IgD-negative memory B cell (primary cell): ENCODE data around the gene ZNF48. TPM values are rescaled to one million over a fixed set of nuclear protein-coding genes. Genes with fewer than 3 reads are reported as not detected.

Experiments
- H3K27ac Mint-ChIP-seq, 3 donors: one replicate each; pipeline ENCODE4 v1.8.0; 2020 to 2022; ENCODE audit warnings: mild to moderate bottlenecking in 3 of 3, mixed read lengths in 3 of 3, moderate library complexity in 1 of 3
- H3K27me3 Mint-ChIP-seq: one replicate; pipeline ENCODE4 v1.8.0; 2021; ENCODE audit warnings: mixed read lengths
- H3K36me3 Mint-ChIP-seq: one replicate; pipeline ENCODE4 v1.8.0; 2020; ENCODE audit warnings: mild to moderate bottlenecking, mixed read lengths
- H3K4me1 Mint-ChIP-seq, 3 donors: one replicate each; pipeline ENCODE4 v1.8.0; 2020 to 2022; ENCODE audit warnings: mixed read lengths in 3 of 3, mild to moderate bottlenecking in 1 of 3
- H3K4me3 Mint-ChIP-seq, 4 donors: one replicate each; pipeline ENCODE4 v1.8.0; 2020 to 2022; ENCODE audit warnings: mild to moderate bottlenecking in 4 of 4, mixed read lengths in 4 of 4, moderate library complexity in 3 of 4
- H3K9me3 Mint-ChIP-seq, 3 donors: one replicate each; pipeline ENCODE4 v1.8.0; 2020 to 2021; ENCODE audit warnings: mixed read lengths in 3 of 3, mild to moderate bottlenecking in 1 of 3
- polyA plus RNA-seq: library from polyadenylated mRNA; unstranded; fragments of 300-500 nt; fragmentation: Illumina TruSeq; gene quantifications from one replicate; pipeline ENCODE4 v1.2.3, GENCODE V29; 2021

The ZNF48 gene
- polyA plus RNA-seq, 1 donor from 2014 or later = 9.7 TPM

- Mint-ChIP-seq H3K4me1 (peaks cover 22 to 32% (median 26%) of the 10 kb centered on the region in 3 donors), H3K27me3 (no peaks in the 10 kb centered on the region), H3K36me3 (peaks cover 12% of the 10 kb centered on the region), H3K9me3 (peaks cover 0 to 2% (median 0%) of the 10 kb centered on the region in 3 donors), H3K4me3 (peak overlapping the region; percentile 89 to 99 (median 95)), H3K27ac (no peak overlapping the region)
Observed at GRCh38 chr16:30445149-30445407, 49.9 kb downstream of the ZNF48 start.

GRCh38 chr16:30445408-30446202 is 50.4 kb downstream of the ZNF48 start, which contains the start of gene SEPHS2:
TSS of gene SEPHS2 (minus strand) at chr16:30445874. CDS start at chr16:30445727, 147 bp downstream.
- H3K4me3 Mint-ChIP-seq = peak within 1 kb of the TSS; percentile 94 to 99 (median 98)
- peak within 1 kb of the TSS; percentile 92 to 98 (median 97) for H3K27ac Mint-ChIP-seq
- no peaks in the 10 kb centered on the region for H3K27me3 Mint-ChIP-seq
- peaks cover 0 to 2% (median 0%) of the 10 kb centered on the region in 3 donors for H3K9me3 Mint-ChIP-seq
- peaks cover 12% of the 10 kb centered on the region for H3K36me3 Mint-ChIP-seq
- peaks cover 21 to 32% (median 23%) of the 10 kb centered on the region in 3 donors for H3K4me1 Mint-ChIP-seq

GRCh38 chr16:30446203-30446595 is 51.0 kb downstream of the ZNF48 start:
- Mint-ChIP-seq H3K36me3 (peaks cover 12% of the 10 kb centered on the region), H3K27me3 (no peaks in the 10 kb centered on the region), H3K27ac (peak overlapping the region; percentile 92 to 98 (median 97)), H3K4me3 (peak overlapping the region; percentile 94 to 99 (median 98)), H3K4me1 (peaks cover 24 to 37% (median 27%) of the 10 kb centered on the region in 3 donors), H3K9me3 (peaks cover 0 to 2% (median 0%) of the 10 kb centered on the region in 3 donors)

GRCh38 chr16:30447512-30448226 is 52.4 kb downstream of the ZNF48 start:
- H3K36me3 Mint-ChIP-seq = peaks cover 10% of the 10 kb centered on the region
- peaks cover 28 to 39% (median 35%) of the 10 kb centered on the region in 3 donors for H3K4me1 Mint-ChIP-seq
- H3K9me3 Mint-ChIP-seq = peaks cover 0 to 2% (median 0%) of the 10 kb centered on the region in 3 donors
- no peak overlapping the region for H3K27ac Mint-ChIP-seq
- no peaks in the 10 kb centered on the region for H3K27me3 Mint-ChIP-seq
- peak overlapping the region in 3 of 4 donors; percentile 44 to 96 (median 73) for H3K4me3 Mint-ChIP-seq

- Mint-ChIP-seq H3K36me3 (peaks cover 4% of the 10 kb centered on the region), H3K4me1 (peaks cover 18 to 29% (median 29%) of the 10 kb centered on the region in 3 donors), H3K27me3 (no peaks in the 10 kb centered on the region), H3K9me3 (no peaks in the 10 kb centered on the region), H3K27ac (no peak overlapping the region), H3K4me3 (no peak overlapping the region)
Observed at GRCh38 chr16:30449116-30449435, 53.9 kb downstream of the ZNF48 start.

Other genes with a start within 250 kb of the ZNF48 start
- gene CORO1A, start 211.8 kb upstream of the ZNF48 start, polyA plus RNA-seq = 1,353 TPM
- gene BOLA2B, start 201.8 kb upstream of the ZNF48 start, polyA plus RNA-seq = 264 TPM
- 83.5 TPM for gene SLX1A, start 201.5 kb upstream of the ZNF48 start, polyA plus RNA-seq
- 1.9 TPM for gene SULT1A3, start 196.2 kb upstream of the ZNF48 start, polyA plus RNA-seq
- gene NPIPB13, start 146.9 kb upstream of the ZNF48 start, polyA plus RNA-seq = 1.3 TPM
- gene CD2BP2, start 40.1 kb upstream of the ZNF48 start, polyA plus RNA-seq = 42.7 TPM
- gene TBC1D10B, start 24.9 kb upstream of the ZNF48 start, polyA plus RNA-seq = 11.3 TPM
- gene MYL11, start 20.6 kb upstream of the ZNF48 start, polyA plus RNA-seq = 1.7 TPM
- 161 TPM for gene SEPTIN1, start 12.9 kb upstream of the ZNF48 start, polyA plus RNA-seq
- gene ZNF771, start 12.2 kb downstream of the ZNF48 start, polyA plus RNA-seq = 4.8 TPM
- gene DCTPP1, start 34.6 kb downstream of the ZNF48 start, polyA plus RNA-seq = 137 TPM
- gene SEPHS2, start 50.5 kb downstream of the ZNF48 start, polyA plus RNA-seq = 64.0 TPM
- gene ITGAL, start 77.3 kb downstream of the ZNF48 start, polyA plus RNA-seq = 51.9 TPM
- gene ZNF768, start 131.1 kb downstream of the ZNF48 start, polyA plus RNA-seq = 12.7 TPM
- 14.8 TPM for gene ZNF747, start 139.4 kb downstream of the ZNF48 start, polyA plus RNA-seq
- gene ZNF764, start 163.0 kb downstream of the ZNF48 start, polyA plus RNA-seq = 6.2 TPM
- 40.7 TPM for gene ZNF688, start 176.3 kb downstream of the ZNF48 start, polyA plus RNA-seq
- 2.9 TPM for gene ZNF785, start 190.3 kb downstream of the ZNF48 start, polyA plus RNA-seq
- 12.8 TPM for gene ZNF689, start 215.0 kb downstream of the ZNF48 start, polyA plus RNA-seq